GM06990 (cell line): Measurements from ENCODE around the gene NUP160.
"Not testable (repeated sequence)": the region's sequence is repeated elsewhere in the genome, so short reads cannot be mapped to it uniquely, and the experiment has no call there.

Experiments
- DNase-seq: peaks from one replicate; pipeline ENCODE4 v3.0.0-alpha.2; 2011; ENCODE audit not compliant: insufficient read length; ENCODE audit errors: extremely low read depth
- H3K27me3 ChIP-seq: replicated peaks from 2 replicates; pipeline ENCODE4 v1.6.0; 2011; ENCODE audit warnings: low read length; ENCODE audit not compliant: control insufficient read depth, insufficient read depth
- H3K36me3 ChIP-seq: 2 replicates; pipeline ENCODE4 v1.5.1; 2011; ENCODE audit warnings: low read length; ENCODE audit not compliant: control insufficient read depth, insufficient read depth
- H3K4me3 ChIP-seq: replicated peaks from 2 replicates; pipeline ENCODE4 v1.5.1; 2011; ENCODE audit warnings: low read depth, mild to moderate bottlenecking, control low read depth, low read length
- TF ChIP-seq, protein P1 (sequence below): IDR thresholded peaks from 2 replicates; pipeline ENCODE4 v1.5.1; 2011; ENCODE audit warnings: low read length, control low read depth, mild to moderate bottlenecking, inconsistent platforms; ENCODE audit not compliant: insufficient read depth, poor library complexity, severe bottlenecking

NUP160 gene, protein sequence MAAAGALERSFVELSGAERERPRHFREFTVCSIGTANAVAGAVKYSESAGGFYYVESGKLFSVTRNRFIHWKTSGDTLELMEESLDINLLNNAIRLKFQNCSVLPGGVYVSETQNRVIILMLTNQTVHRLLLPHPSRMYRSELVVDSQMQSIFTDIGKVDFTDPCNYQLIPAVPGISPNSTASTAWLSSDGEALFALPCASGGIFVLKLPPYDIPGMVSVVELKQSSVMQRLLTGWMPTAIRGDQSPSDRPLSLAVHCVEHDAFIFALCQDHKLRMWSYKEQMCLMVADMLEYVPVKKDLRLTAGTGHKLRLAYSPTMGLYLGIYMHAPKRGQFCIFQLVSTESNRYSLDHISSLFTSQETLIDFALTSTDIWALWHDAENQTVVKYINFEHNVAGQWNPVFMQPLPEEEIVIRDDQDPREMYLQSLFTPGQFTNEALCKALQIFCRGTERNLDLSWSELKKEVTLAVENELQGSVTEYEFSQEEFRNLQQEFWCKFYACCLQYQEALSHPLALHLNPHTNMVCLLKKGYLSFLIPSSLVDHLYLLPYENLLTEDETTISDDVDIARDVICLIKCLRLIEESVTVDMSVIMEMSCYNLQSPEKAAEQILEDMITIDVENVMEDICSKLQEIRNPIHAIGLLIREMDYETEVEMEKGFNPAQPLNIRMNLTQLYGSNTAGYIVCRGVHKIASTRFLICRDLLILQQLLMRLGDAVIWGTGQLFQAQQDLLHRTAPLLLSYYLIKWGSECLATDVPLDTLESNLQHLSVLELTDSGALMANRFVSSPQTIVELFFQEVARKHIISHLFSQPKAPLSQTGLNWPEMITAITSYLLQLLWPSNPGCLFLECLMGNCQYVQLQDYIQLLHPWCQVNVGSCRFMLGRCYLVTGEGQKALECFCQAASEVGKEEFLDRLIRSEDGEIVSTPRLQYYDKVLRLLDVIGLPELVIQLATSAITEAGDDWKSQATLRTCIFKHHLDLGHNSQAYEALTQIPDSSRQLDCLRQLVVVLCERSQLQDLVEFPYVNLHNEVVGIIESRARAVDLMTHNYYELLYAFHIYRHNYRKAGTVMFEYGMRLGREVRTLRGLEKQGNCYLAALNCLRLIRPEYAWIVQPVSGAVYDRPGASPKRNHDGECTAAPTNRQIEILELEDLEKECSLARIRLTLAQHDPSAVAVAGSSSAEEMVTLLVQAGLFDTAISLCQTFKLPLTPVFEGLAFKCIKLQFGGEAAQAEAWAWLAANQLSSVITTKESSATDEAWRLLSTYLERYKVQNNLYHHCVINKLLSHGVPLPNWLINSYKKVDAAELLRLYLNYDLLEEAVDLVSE (N-terminal part only)

DNA sequence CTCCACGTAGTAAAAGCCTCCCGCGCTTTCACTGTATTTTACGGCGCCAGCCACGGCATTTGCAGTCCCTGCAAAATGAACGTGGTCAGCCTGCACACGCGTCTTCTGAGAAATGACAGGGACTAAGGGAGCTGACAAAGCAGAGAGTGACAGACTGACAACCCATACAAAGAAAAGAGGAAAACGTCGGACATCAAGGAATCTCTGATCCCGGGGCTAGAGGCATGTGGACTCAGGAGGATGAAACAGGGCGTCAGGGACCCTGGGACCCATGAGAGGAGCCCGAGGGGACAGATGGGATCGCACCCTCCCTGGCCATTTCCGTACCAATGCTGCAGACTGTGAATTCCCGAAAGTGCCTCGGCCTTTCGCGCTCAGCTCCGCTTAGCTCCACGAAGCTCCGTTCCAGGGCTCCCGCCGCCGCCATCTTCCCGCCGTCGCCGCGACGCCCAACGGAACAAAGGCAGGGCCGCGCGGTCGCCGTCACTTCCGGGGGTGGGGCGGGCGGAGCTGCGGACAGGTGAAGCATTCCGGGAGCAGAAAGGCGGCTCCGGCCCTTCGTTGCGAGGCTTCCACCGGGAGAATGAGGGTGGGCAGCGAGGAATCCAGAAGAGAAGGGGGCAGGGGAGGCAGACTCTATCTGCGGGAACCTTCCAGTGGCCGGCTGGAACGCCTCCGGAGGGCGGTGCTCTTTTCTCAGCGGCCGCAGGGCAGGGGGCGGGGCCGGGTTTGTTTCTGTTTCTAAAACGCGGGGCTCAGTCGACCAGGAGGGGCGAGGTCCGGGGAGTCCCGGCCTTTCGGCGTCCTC lies at the start of gene NUP160:
Gene NUP160, minus strand, starts transcription at position 459 of the 808 bp plus-strand sequence. Its CDS starts 32 bp downstream, at position 427.
- TF ChIP-seq, protein P1, sequence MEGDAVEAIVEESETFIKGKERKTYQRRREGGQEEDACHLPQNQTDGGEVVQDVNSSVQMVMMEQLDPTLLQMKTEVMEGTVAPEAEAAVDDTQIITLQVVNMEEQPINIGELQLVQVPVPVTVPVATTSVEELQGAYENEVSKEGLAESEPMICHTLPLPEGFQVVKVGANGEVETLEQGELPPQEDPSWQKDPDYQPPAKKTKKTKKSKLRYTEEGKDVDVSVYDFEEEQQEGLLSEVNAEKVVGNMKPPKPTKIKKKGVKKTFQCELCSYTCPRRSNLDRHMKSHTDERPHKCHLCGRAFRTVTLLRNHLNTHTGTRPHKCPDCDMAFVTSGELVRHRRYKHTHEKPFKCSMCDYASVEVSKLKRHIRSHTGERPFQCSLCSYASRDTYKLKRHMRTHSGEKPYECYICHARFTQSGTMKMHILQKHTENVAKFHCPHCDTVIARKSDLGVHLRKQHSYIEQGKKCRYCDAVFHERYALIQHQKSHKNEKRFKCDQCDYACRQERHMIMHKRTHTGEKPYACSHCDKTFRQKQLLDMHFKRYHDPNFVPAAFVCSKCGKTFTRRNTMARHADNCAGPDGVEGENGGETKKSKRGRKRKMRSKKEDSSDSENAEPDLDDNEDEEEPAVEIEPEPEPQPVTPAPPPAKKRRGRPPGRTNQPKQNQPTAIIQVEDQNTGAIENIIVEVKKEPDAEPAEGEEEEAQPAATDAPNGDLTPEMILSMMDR = no peak
- Histone ChIP-seq H3K4me3 (peak within 1 kb of the TSS; percentile 72), H3K36me3 (peaks cover 6% of the 10 kb centered on the region; the same call in 1 of the 2 replicates), H3K27me3 (no peaks in the 10 kb centered on the region)
- DNase-seq = peak; percentile 90

DNA sequence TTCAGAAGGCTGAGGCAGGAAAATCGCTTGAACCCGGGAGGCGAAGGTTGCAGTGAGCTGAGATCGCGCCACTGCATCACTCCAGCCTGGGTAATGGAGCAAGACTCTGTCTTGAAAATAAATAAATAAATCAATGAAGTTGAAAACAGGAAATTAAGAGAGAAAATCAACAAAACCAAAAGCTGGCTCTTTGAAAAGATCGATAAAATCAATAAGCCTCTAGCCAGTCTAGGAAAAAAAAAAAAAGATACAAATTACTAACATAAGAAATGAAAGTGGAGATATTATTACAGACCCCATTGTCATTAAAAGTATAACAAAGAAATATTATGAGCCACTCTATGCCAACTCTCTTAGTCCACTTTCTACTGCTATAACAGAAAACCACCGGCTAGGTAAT lies 48.0 kb upstream of the NUP160 start:
- Histone ChIP-seq H3K36me3 (no peaks in the 10 kb centered on the region), H3K4me3 (no peak overlapping the region), H3K27me3 (no peaks in the 10 kb centered on the region)
- TF ChIP-seq, protein P1 = no peak
- no peak for DNase-seq

DNA sequence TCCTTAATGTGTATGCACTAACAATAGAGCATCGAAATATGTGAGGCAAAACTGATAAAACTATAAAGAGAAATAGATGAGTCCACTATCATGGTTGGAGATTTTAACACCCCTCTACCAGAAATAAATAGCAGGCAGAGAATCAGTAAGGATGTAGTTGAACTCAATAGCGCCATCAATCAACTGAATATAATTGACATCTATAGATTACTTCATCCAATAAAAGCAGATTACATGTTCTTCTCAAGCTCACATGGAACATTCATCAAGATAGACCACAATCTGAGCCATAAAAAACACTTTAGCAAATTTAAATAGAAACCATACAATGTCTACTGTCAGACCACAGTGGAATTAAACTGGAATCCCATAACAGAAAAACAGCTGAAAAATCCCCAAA lies 46.9 kb upstream of the NUP160 start:
- Histone ChIP-seq H3K4me3 (no peak overlapping the region), H3K36me3 (no peaks in the 10 kb centered on the region), H3K27me3 (no peaks in the 10 kb centered on the region)
- TF ChIP-seq, protein P1 = no peak
- no peak for DNase-seq

DNA sequence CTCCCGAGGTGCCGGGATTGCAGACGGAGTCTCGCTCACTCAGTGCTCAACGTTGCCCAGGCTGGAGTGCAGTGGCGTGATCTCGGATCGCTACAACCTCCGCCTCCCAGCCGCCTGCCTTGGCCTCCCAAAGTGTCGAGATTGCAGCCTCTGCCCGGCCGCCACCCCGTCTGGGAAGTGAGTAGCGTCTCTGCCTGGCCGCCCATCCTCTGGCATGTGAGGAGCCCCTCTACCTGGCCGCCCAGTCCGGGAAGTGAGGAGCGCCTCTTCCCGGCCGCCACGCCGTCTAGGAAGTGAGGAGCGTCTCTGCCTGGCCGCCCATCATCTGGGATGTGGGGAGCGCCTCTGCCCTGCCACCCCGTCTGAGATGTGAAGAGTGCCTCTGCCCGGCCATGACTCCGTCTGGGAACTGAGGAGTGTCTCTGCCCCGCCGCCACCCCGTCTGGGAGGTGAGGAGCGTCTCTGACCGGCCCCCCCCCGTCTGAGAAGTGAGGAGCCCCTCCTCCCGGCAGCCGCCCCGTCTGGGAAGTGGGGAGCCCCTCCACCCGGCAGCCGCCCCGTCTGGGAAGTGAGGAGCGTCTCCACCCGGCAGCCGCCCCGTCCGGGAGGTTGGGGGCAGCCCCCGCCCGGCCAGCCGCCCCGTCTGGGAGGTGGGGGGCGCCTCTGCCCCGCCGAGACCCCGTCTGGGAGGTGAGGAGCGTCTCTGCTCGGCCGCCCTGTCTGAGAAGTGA lies 44.6 kb upstream of the NUP160 start:
- not testable (repeated sequence) for H3K36me3 ChIP-seq, H3K27me3 ChIP-seq, H3K4me3 ChIP-seq, DNase-seq

DNA sequence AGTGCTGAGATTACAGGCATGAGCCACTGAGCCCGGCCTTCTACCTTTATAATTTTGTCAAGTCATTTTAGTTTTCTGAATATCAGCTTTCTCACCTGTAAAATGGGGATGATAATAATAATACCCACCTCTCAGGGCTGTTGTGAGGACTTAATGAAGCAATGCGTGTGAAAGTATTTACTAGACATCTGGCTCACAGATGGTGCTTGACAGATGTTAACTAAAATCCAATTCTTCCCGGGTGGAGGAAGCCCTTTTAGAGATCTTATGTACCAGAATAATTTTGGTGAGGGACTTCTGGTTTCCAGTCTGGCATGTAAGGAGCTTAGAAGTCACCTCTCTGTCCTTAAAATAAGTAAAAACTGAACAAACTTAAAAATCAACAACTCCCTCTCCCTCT lies 43.7 kb upstream of the NUP160 start:
- TF ChIP-seq, protein P1 = no peak
- H3K36me3 ChIP-seq = no peaks in the 10 kb centered on the region
- no peak overlapping the region for H3K4me3 ChIP-seq
- DNase-seq = no peak
- no peaks in the 10 kb centered on the region for H3K27me3 ChIP-seq
